ENCODE measurements around the gene FOCAD.

GRCh38 chr9:20823051-20823450 is 139.0 kb downstream of the FOCAD start:
- TF ChIP-seq CTCF (IDR thresholded peaks at IDR 0.05) (no peak), POLR2A (IDR thresholded peaks at IDR 0.05) (no peak)

Data from prostate gland (tissue), 2 donors.